SK-N-SH (cell line): ENCODE data around the gene PARP2. TPM values are rescaled to one million over a fixed set of nuclear protein-coding genes. Genes with fewer than 3 reads are reported as not detected.

Experiments used
- CTCF ChIA-PET: fragments of 300-600, 350-600 bp; formaldehyde crosslinking; extraction: SDS; loops from one replicate; lab custom pipeline; 2021; lab: Yijun Ruan, JAX
- POLR2A ChIA-PET: fragments of 350-600 bp; sonication (Branson Sonifier 250); formaldehyde crosslinking; extraction: SDS; loops from one replicate; lab custom pipeline; 2020; ENCODE audit warnings: antibody characterized with exemption, inconsistent platforms; lab: Yijun Ruan, JAX
- DNase-seq: peaks from one replicate; pipeline ENCODE4 v3.0.0; 2012
- H2AFZ ChIP-seq: fragments of 200-600 bp; sonication (generic); 2 replicates; pipeline ENCODE4 v1.8.1; 2016; ENCODE audit warnings: antibody characterized with exemption, mild to moderate bottlenecking, low read depth
- H3F3A ChIP-seq: fragments of 200-600 bp; sonication (generic); replicated peaks from 2 replicates; pipeline ENCODE3; 2016; ENCODE audit warnings: antibody characterized with exemption, mild to moderate bottlenecking; ENCODE audit not compliant: insufficient read depth
- H3K27ac ChIP-seq, 2 experiments: fragments of 200-500 bp in 1 of 2; fragments of 200-600 bp in 1 of 2; sonication (Bioruptor generic) in 1 of 2; sonication (generic), shearing (Covaris generic) in 1 of 2; 2 replicates each; pipeline versions ENCODE4 v1.5.1 to v1.6.1; 2014 to 2016; ENCODE audit warnings: low read depth in 2 of 2, inconsistent platforms in 1 of 2, low read length in 1 of 2, mild to moderate bottlenecking in 1 of 2, mixed read lengths in 1 of 2
- H3K27me3 ChIP-seq: fragments of 200-600 bp; sonication (generic), shearing (Covaris generic); 2 replicates; pipeline ENCODE4 v1.6.1; 2016; ENCODE audit warnings: mixed run types; ENCODE audit not compliant: insufficient read depth
- H3K36me3 ChIP-seq, 2 experiments: fragments of 200-500 bp in 1 of 2; fragments of 200-600 bp in 1 of 2; sonication (Bioruptor generic) in 1 of 2; sonication (generic) in 1 of 2; replicated peaks in 1 of 2; 2 replicates each; pipeline versions ENCODE3 to v1.5.1; 2014 to 2016; ENCODE audit warnings: low read length in 1 of 2, mild to moderate bottlenecking in 1 of 2; ENCODE audit not compliant: insufficient read depth in 2 of 2, control insufficient read depth in 1 of 2
- H3K4me1 ChIP-seq, 2 experiments: fragments of 200-500 bp in 1 of 2; fragments of 200-600 bp in 1 of 2; sonication (Bioruptor generic) in 1 of 2; sonication (generic), shearing (Covaris generic) in 1 of 2; 2 replicates each; pipeline versions ENCODE4 v1.5.1 to v1.6.1; 2014 to 2016; ENCODE audit warnings: low read depth in 1 of 2, low read length in 1 of 2, mixed run types in 1 of 2; ENCODE audit not compliant: insufficient read depth in 2 of 2, control insufficient read depth in 1 of 2
- H3K4me2 ChIP-seq: fragments of 200-600 bp; sonication (generic), shearing (Covaris generic); 2 replicates; pipeline ENCODE4 v1.6.1; 2017; ENCODE audit warnings: mixed run types
- H3K4me3 ChIP-seq, 2 experiments: fragments of 200-500 bp in 1 of 2; fragments of 200-600 bp in 1 of 2; sonication (Bioruptor generic) in 1 of 2; sonication (generic), shearing (Covaris generic) in 1 of 2; 2 replicates each; pipeline versions ENCODE4 v1.5.1 to v1.8.1; 2014 to 2016; ENCODE audit warnings: low read depth in 2 of 2, inconsistent platforms in 1 of 2, low read length in 1 of 2, mild to moderate bottlenecking in 1 of 2, mixed read lengths in 1 of 2, moderate library complexity in 1 of 2
- H3K79me2 ChIP-seq: fragments of 200-600 bp; sonication (generic); 2 replicates; pipeline ENCODE4 v1.8.1; 2017; ENCODE audit warnings: mild to moderate bottlenecking; ENCODE audit not compliant: insufficient read depth
- H3K9ac ChIP-seq: fragments of 200-600 bp; sonication (generic); 2 replicates; pipeline ENCODE4 v1.6.1; 2017; ENCODE audit warnings: mixed run types
- H3K9me2 ChIP-seq: fragments of 200-600 bp; sonication (generic); 2 replicates; pipeline ENCODE4 v1.6.1; 2017; ENCODE audit warnings: mixed run types
- H3K9me3 ChIP-seq: fragments of 200-600 bp; sonication (generic); 2 replicates; pipeline ENCODE4 v1.6.1; 2017; ENCODE audit warnings: mixed run types, mild to moderate bottlenecking, moderate library complexity
- H4K20me1 ChIP-seq: fragments of 200-600 bp; sonication (generic); 2 replicates; pipeline ENCODE4 v1.6.1; 2017; ENCODE audit warnings: mild to moderate bottlenecking, mixed run types; ENCODE audit not compliant: insufficient read depth
- CTCF ChIP-seq: fragments of 200-600 bp; sonication (generic); IDR thresholded peaks from 2 replicates; pipeline ENCODE4 v1.6.1; 2017; ENCODE audit warnings: antibody characterized with exemption, mild to moderate bottlenecking, moderate library complexity
- EP300 ChIP-seq, 2 experiments: IDR thresholded peaks; 2 replicates each; pipeline versions ENCODE4 v1.4.0 to v1.6.1; 2012; ENCODE audit warnings: borderline replicate concordance in 1 of 2, low read depth in 1 of 2, low read length in 1 of 2
- FOXM1 ChIP-seq: IDR thresholded peaks from 2 replicates; pipeline ENCODE4 v1.4.0; 2012; ENCODE audit warnings: low read depth, mild to moderate bottlenecking
- GABPA ChIP-seq: IDR thresholded peaks from 2 replicates; pipeline ENCODE4 v1.4.0; 2012; ENCODE audit warnings: low read depth, mild to moderate bottlenecking
- IRF3 ChIP-seq: fragments of 150-350 bp; IDR thresholded peaks from 2 replicates; pipeline ENCODE4 v1.6.1; 2016; ENCODE audit warnings: mild to moderate bottlenecking, low read depth, low read length
- MEF2A ChIP-seq: IDR thresholded peaks from 2 replicates; pipeline ENCODE4 v1.4.0; 2012; ENCODE audit warnings: low read depth, borderline replicate concordance
- RAD21 ChIP-seq: IDR thresholded peaks from 2 replicates; pipeline ENCODE4 v1.6.1; 2012; ENCODE audit warnings: mild to moderate bottlenecking, low read length
- REST ChIP-seq: IDR thresholded peaks from 2 replicates; pipeline ENCODE4 v1.6.1; 2012; ENCODE audit warnings: mild to moderate bottlenecking, low read depth, low read length, moderate library complexity
- SIN3A ChIP-seq: IDR thresholded peaks from 2 replicates; pipeline ENCODE4 v1.6.1; 2012; ENCODE audit warnings: low read depth, mild to moderate bottlenecking, low read length, moderate library complexity, borderline replicate concordance
- TCF12 ChIP-seq: IDR thresholded peaks from 2 replicates; pipeline ENCODE4 v1.4.0; 2012
- USF1 ChIP-seq: IDR thresholded peaks from 2 replicates; pipeline ENCODE4 v1.4.0; 2012; ENCODE audit warnings: low read depth, borderline replicate concordance
- YY1 ChIP-seq: IDR thresholded peaks from 2 replicates; pipeline ENCODE4 v1.4.0; 2012; ENCODE audit warnings: low read depth, mild to moderate bottlenecking
- ZBTB33 ChIP-seq: IDR thresholded peaks from 2 replicates; pipeline ENCODE4 v1.4.0; 2012; ENCODE audit warnings: low read depth, borderline replicate concordance
- WGBS: methylation state at CpG from one replicate; pipeline ENCODE4 v1.1.6; 2017; ENCODE audit warnings: low lambda C conversion rate; 5-methylcytosine and 5-hydroxymethylcytosine counted together
- polyA plus RNA-seq, 3 experiments: library from polyadenylated mRNA; depleted of rRNA; stranded (reverse); fragments of >200 nt; gene quantifications; 2 replicates each; pipeline ENCODE4 v1.2.3, GENCODE V29; 2012
- TF ChIP-seq, protein P1 (sequence below): IDR thresholded peaks from 2 replicates; pipeline ENCODE4; 2012

PARP2 gene
- polyA plus RNA-seq, 1 of the 3 experiments (the other 2 are of a cell fraction) = 23.3 TPM

- H3K79me2 ChIP-seq = no peaks in the 10 kb centered on the region
- TF ChIP-seq TCF12 (no peak), YY1 (no peak), RAD21 (0 out of 2 replicates have a peak, but pooled peaks have one; percentile 17), FOXM1 (no peak), CTCF (peak; percentile 40), MEF2A (no peak), EP300 (IDR thresholded peaks at IDR 0.05; ENCODE audit: borderline replicate concordance in 1 of 2, low read depth in 1 of 2, low read length in 1 of 2) (no peak), SIN3A (no peak)
- no peak overlapping the region for H3K9ac ChIP-seq
- ChIA-PET POLR2A (no interaction called here), CTCF (interaction anchor here (0.9 to 1.5 kb wide), 4 partner anchors 9 to 65 kb away, joined by 3 to 5 read pairs (median 3); no protein-coding TSS in a partner anchor)
- H3F3A ChIP-seq = peaks cover 15% of the 10 kb centered on the region
- H3K4me1 ChIP-seq = no peaks in the 10 kb centered on the region
- no peaks in the 10 kb centered on the region for H3K9me2 ChIP-seq
- H3K4me3 ChIP-seq = no peak overlapping the region
- no peak overlapping the region for H3K27ac ChIP-seq
- peaks cover 33 to 80% of the 10 kb centered on the region in 2 experiments for H3K36me3 ChIP-seq
- no peak overlapping the region for H2AFZ ChIP-seq
- no peaks in the 10 kb centered on the region for H4K20me1 ChIP-seq
- no peak overlapping the region for H3K4me2 ChIP-seq
- H3K27me3 ChIP-seq = no peaks in the 10 kb centered on the region
- no peaks in the 10 kb centered on the region for H3K9me3 ChIP-seq
- no peak for DNase-seq
These were observed 7.4 kb downstream of the PARP2 start for GRCh38 chr14:20350860-20351259.

DNA sequence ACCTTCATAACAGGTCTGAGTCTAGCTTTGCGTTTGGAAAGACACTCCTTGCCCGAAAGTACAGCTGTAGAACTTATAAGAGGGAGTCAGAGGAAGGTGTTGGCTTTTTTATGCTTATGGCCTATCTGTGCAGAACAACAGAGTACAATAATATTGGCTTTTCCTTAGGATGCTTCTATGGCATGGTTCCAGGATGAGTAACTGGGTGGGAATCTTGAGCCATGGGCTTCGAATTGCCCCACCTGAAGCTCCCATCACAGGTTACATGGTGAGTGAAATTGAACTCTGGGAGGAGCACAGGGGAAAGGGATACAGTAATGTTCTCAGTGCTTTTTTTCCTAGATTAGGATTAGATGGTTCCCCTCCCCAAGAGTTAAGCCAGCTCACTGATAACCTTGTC, 13.0 kb downstream of the PARP2 start:
- H4K20me1 ChIP-seq = no peaks in the 10 kb centered on the region
- no peaks in the 10 kb centered on the region for H3K9me2 ChIP-seq
- H3K27ac ChIP-seq = no peak overlapping the region
- H3F3A ChIP-seq = no peaks in the 10 kb centered on the region
- no peak overlapping the region for H2AFZ ChIP-seq
- peaks cover 57 to 65% of the 10 kb centered on the region in 2 experiments for H3K36me3 ChIP-seq
- DNase-seq = no peak
- no peaks in the 10 kb centered on the region for H3K79me2 ChIP-seq
- CTCF ChIA-PET = interaction anchor here (1.9 kb wide), 1 partner anchor 29 kb away, joined by 5 read pairs; no protein-coding TSS in a partner anchor
- POLR2A ChIA-PET = no interaction called here
- no peak overlapping the region for H3K4me3 ChIP-seq
- H3K4me1 ChIP-seq = no peaks in the 10 kb centered on the region
- no peak overlapping the region for H3K9ac ChIP-seq
- TF ChIP-seq CTCF (no peak), GABPA (no peak), ZBTB33 (no peak), RAD21 (no peak), REST (no peak), USF1 (no peak), IRF3 (no peak), TCF12 (no peak)
- TF ChIP-seq, protein P1, sequence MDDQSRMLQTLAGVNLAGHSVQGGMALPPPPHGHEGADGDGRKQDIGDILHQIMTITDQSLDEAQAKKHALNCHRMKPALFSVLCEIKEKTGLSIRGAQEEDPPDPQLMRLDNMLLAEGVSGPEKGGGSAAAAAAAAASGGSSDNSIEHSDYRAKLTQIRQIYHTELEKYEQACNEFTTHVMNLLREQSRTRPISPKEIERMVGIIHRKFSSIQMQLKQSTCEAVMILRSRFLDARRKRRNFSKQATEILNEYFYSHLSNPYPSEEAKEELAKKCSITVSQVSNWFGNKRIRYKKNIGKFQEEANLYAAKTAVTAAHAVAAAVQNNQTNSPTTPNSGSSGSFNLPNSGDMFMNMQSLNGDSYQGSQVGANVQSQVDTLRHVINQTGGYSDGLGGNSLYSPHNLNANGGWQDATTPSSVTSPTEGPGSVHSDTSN = no peak
- TF ChIP-seq, all 33 proteins: peak for 0
- no peaks in the 10 kb centered on the region for H3K27me3 ChIP-seq
- H3K9me3 ChIP-seq = no peaks in the 10 kb centered on the region
- H3K4me2 ChIP-seq = no peak overlapping the region
- 80% methylated on average over 3 of the region's 3 CpGs for WGBS
